K562 (cell line): ENCODE results near the gene HERC5. TPM values are rescaled to one million over a fixed set of nuclear protein-coding genes. Genes with fewer than 3 reads are reported as not detected.

Experiments
- ATF1 ChIP-seq, 2 experiments: fragments of 450-650 bp in 1 of 2; IDR thresholded peaks; 2 replicates each; pipeline ENCODE4 v1.6.1; 2016; ENCODE audit warnings: missing compliant biosample characterization in 1 of 2, missing genetic modification characterization in 1 of 2
- FOXK2 ChIP-seq, 2 experiments: fragments of 450-650 bp; IDR thresholded peaks in 1 of 2; conservative IDR thresholded peaks in 1 of 2; 2 replicates each; pipeline ENCODE4 v1.6.1; 2016; ENCODE audit warnings: low read depth in 2 of 2, mild to moderate bottlenecking in 1 of 2
- RFX7 ChIP-seq: fragments of 250-450 bp; sonication (Bioruptor Pico); IDR thresholded peaks from 2 replicates; pipeline ENCODE4 v1.5.1; 2021; ENCODE audit warnings: mild to moderate bottlenecking
- ZNF398 ChIP-seq: fragments of 250-450 bp; sonication (Bioruptor Pico); IDR thresholded peaks from 2 replicates; pipeline ENCODE4 v1.8.0; 2021; ENCODE audit warnings: moderate library complexity, mild to moderate bottlenecking, inconsistent platforms
- polyA plus RNA-seq, 8 experiments: library from polyadenylated mRNA; depleted of rRNA in 4 of 8; stranded (reverse) in 5 of 8; unstranded in 3 of 8; fragments of >200 nt; fragmentation: Nextera tagmentation in 2 of 8; fragmentation: Illumina TruSeq in 1 of 8; extraction: Ambion mirVana in 2 of 8; extraction: Trizol in 1 of 8; gene quantifications; 2 replicates each; pipeline versions ENCODE4 v1.2.1 to v1.2.3, GENCODE V29; 2011 to 2014; ENCODE audit warnings: inconsistent platforms in 1 of 8, missing spikeins in 1 of 8
- total RNA-seq, 7 experiments: library from RNA; depleted of rRNA in 6 of 7; stranded (reverse); fragments of >200 nt in 6 of 7; fragmentation: Illumina TruSeq in 2 of 7; extraction: Trizol in 2 of 7; gene quantifications; 2 replicates each; pipeline versions ENCODE4 v1.2.1 to v1.2.3, GENCODE V29; 2011 to 2021; ENCODE audit warnings: low replicate concordance in 1 of 7
- TF ChIP-seq, protein P1 (sequence below), 2 experiments: fragments of 250-450 bp in 1 of 2; fragments of 450-650 bp in 1 of 2; sonication (Bioruptor Pico) in 1 of 2; IDR thresholded peaks; 2 replicates each; pipeline versions ENCODE4 v1.6.1 to v1.8.0; 2016 to 2021; ENCODE audit warnings: mild to moderate bottlenecking in 2 of 2, moderate library complexity in 2 of 2, missing compliant biosample characterization in 1 of 2, missing genetic modification characterization in 1 of 2

The HERC5 gene
- total and polyA plus RNA-seq, 9 of the 15 experiments (the other 6 are each of a cell fraction or from before 2014, with no cell fraction given): 0.18 TPM; not detected in 8

GRCh38 chr4:88549815-88550214 lies 92.9 kb downstream of the HERC5 start (continued):
- TF ChIP-seq ZNF398 (CRISPR knock-in tag) (no peak), RFX7 (CRISPR knock-in tag) (no peak), ATF1 (CRISPR knock-in tag; IDR thresholded peaks at IDR 0.05) (no peak), ATF1 (tag; IDR thresholded peaks at IDR 0.05) (no peak), FOXK2 (conservative IDR thresholded peaks at IDR 0.05 in 1 of 2, IDR thresholded peaks at IDR 0.05 in 1 of 2; ENCODE audit: low read depth in 2 of 2) (no peak)
- TF ChIP-seq, protein P1, sequence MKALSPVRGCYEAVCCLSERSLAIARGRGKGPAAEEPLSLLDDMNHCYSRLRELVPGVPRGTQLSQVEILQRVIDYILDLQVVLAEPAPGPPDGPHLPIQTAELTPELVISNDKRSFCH (CRISPR knock-in tag; IDR thresholded peaks at IDR 0.05): no peak
- TF ChIP-seq, protein P1 (tag; IDR thresholded peaks at IDR 0.05): no peak

Other genes with a start within 250 kb of the HERC5 start
- 10.5 and 14.5 TPM in 2 replicates for gene PPM1K, start 172.6 kb upstream of the HERC5 start, total RNA-seq (2014; rRNA removed)
- 18.0 and 19.1 TPM in 2 replicates for gene PPM1K, start 172.6 kb upstream of the HERC5 start, total RNA-seq (2014; rRNA removed; fragmentation: Illumina TruSeq; extraction: Trizol)
- gene PPM1K, start 172.6 kb upstream of the HERC5 start, total RNA-seq (2015; rRNA removed; fragmentation: Illumina TruSeq; extraction: Trizol): 7.6 and 12.0 TPM in 2 replicates
- 14.0 and 14.1 TPM in 2 replicates for gene PPM1K, start 172.6 kb upstream of the HERC5 start, total RNA-seq (2021)
- gene PPM1K, start 172.6 kb upstream of the HERC5 start, polyA plus RNA-seq (2011; rRNA removed): 15.0 and 16.5 TPM in 2 replicates
- gene PPM1K, start 172.6 kb upstream of the HERC5 start, polyA plus RNA-seq (2014; fragmentation: Illumina TruSeq; extraction: Trizol): 8.2 and 8.4 TPM in 2 replicates
- gene PPM1K, start 172.6 kb upstream of the HERC5 start, polyA plus RNA-seq (2014; fragmentation: Nextera tagmentation; extraction: Ambion mirVana): 10 to 100 TPM in 1 of 2 experiments, 1 to 10 TPM in 1; 8.2 to 10.3 TPM
- gene PPM1K, start 172.6 kb upstream of the HERC5 start, polyA plus RNA-seq (2014; rRNA removed): 8.9 and 13.0 TPM in 2 replicates
- gene HERC6, start 78.3 kb upstream of the HERC5 start, total RNA-seq (2014; rRNA removed): 0.53 and 0.68 TPM in 2 replicates
- 0.15 and 0.19 TPM in 2 replicates for gene HERC6, start 78.3 kb upstream of the HERC5 start, total RNA-seq (2014; rRNA removed; fragmentation: Illumina TruSeq; extraction: Trizol)
- gene HERC6, start 78.3 kb upstream of the HERC5 start, total RNA-seq (2015; rRNA removed; fragmentation: Illumina TruSeq; extraction: Trizol): 0.15 and 0.40 TPM in 2 replicates
- gene HERC6, start 78.3 kb upstream of the HERC5 start, total RNA-seq (2021): 0.09 and 0.51 TPM in 2 replicates
- 0.20 and 0.33 TPM in 2 replicates for gene HERC6, start 78.3 kb upstream of the HERC5 start, polyA plus RNA-seq (2011; rRNA removed)
- gene HERC6, start 78.3 kb upstream of the HERC5 start, polyA plus RNA-seq (2014; fragmentation: Illumina TruSeq; extraction: Trizol): 0.08 and 0.12 TPM in 2 replicates
- under 1 TPM; 0.01 to 0.04 TPM for gene HERC6, start 78.3 kb upstream of the HERC5 start, polyA plus RNA-seq (2014; fragmentation: Nextera tagmentation; extraction: Ambion mirVana)
- 0.15 TPM in 1 of 2 replicates, not detected in the other for gene HERC6, start 78.3 kb upstream of the HERC5 start, polyA plus RNA-seq (2014; rRNA removed)
- 158 and 161 TPM in 2 replicates for gene PYURF, start 66.7 kb downstream of the HERC5 start, total RNA-seq (2014; rRNA removed)
- gene PYURF, start 66.7 kb downstream of the HERC5 start, total RNA-seq (2014; rRNA removed; fragmentation: Illumina TruSeq; extraction: Trizol): 125 and 139 TPM in 2 replicates
- 103 and 108 TPM in 2 replicates for gene PYURF, start 66.7 kb downstream of the HERC5 start, total RNA-seq (2015; rRNA removed; fragmentation: Illumina TruSeq; extraction: Trizol)
- gene PYURF, start 66.7 kb downstream of the HERC5 start, total RNA-seq (2021): 93.9 and 104 TPM in 2 replicates
- 109 and 136 TPM in 2 replicates for gene PYURF, start 66.7 kb downstream of the HERC5 start, polyA plus RNA-seq (2011; rRNA removed)
- 89.7 and 95.8 TPM in 2 replicates for gene PYURF, start 66.7 kb downstream of the HERC5 start, polyA plus RNA-seq (2014; fragmentation: Illumina TruSeq; extraction: Trizol)
- 10 to 100 TPM; 22.5 to 42.8 TPM for gene PYURF, start 66.7 kb downstream of the HERC5 start, polyA plus RNA-seq (2014; fragmentation: Nextera tagmentation; extraction: Ambion mirVana)
- 199 and 229 TPM in 2 replicates for gene PYURF, start 66.7 kb downstream of the HERC5 start, polyA plus RNA-seq (2014; rRNA removed)
- 4.4 and 5.4 TPM in 2 replicates for gene HERC3, start 135.4 kb downstream of the HERC5 start, total RNA-seq (2014; rRNA removed)
- 8.2 and 9.0 TPM in 2 replicates for gene HERC3, start 135.4 kb downstream of the HERC5 start, total RNA-seq (2014; rRNA removed; fragmentation: Illumina TruSeq; extraction: Trizol)
- gene HERC3, start 135.4 kb downstream of the HERC5 start, total RNA-seq (2015; rRNA removed; fragmentation: Illumina TruSeq; extraction: Trizol): 6.9 and 7.6 TPM in 2 replicates
- 10.8 and 12.2 TPM in 2 replicates for gene HERC3, start 135.4 kb downstream of the HERC5 start, total RNA-seq (2021)
- gene HERC3, start 135.4 kb downstream of the HERC5 start, polyA plus RNA-seq (2011; rRNA removed): 12.1 and 13.1 TPM in 2 replicates
- 8.8 and 9.5 TPM in 2 replicates for gene HERC3, start 135.4 kb downstream of the HERC5 start, polyA plus RNA-seq (2014; fragmentation: Illumina TruSeq; extraction: Trizol)
- gene HERC3, start 135.4 kb downstream of the HERC5 start, polyA plus RNA-seq (2014; fragmentation: Nextera tagmentation; extraction: Ambion mirVana): 1 to 10 TPM; 1.8 to 2.0 TPM
- 7.0 and 7.5 TPM in 2 replicates for gene HERC3, start 135.4 kb downstream of the HERC5 start, polyA plus RNA-seq (2014; rRNA removed)
- gene NAP1L5, start 240.7 kb downstream of the HERC5 start, total RNA-seq (2014; rRNA removed): 6.5 and 7.1 TPM in 2 replicates
- 7.2 and 8.0 TPM in 2 replicates for gene NAP1L5, start 240.7 kb downstream of the HERC5 start, total RNA-seq (2014; rRNA removed; fragmentation: Illumina TruSeq; extraction: Trizol)
- 3.8 and 4.3 TPM in 2 replicates for gene NAP1L5, start 240.7 kb downstream of the HERC5 start, total RNA-seq (2015; rRNA removed; fragmentation: Illumina TruSeq; extraction: Trizol)
- gene NAP1L5, start 240.7 kb downstream of the HERC5 start, total RNA-seq (2021): 5.2 and 5.4 TPM in 2 replicates
- gene NAP1L5, start 240.7 kb downstream of the HERC5 start, polyA plus RNA-seq (2011; rRNA removed): 6.1 and 7.0 TPM in 2 replicates
- 8.9 and 9.4 TPM in 2 replicates for gene NAP1L5, start 240.7 kb downstream of the HERC5 start, polyA plus RNA-seq (2014; fragmentation: Illumina TruSeq; extraction: Trizol)
- gene NAP1L5, start 240.7 kb downstream of the HERC5 start, polyA plus RNA-seq (2014; fragmentation: Nextera tagmentation; extraction: Ambion mirVana): 1 to 10 TPM; 2.4 to 4.3 TPM
- 10.6 and 10.9 TPM in 2 replicates for gene NAP1L5, start 240.7 kb downstream of the HERC5 start, polyA plus RNA-seq (2014; rRNA removed)